ENCODE results near the gene PROKR1.

- TF ChIP-seq POLR2AphosphoS5 (IDR thresholded peaks at IDR 0.05; ENCODE audit: low read depth) (no peak), GABPA (IDR thresholded peaks at IDR 0.05; ENCODE audit: low read depth) (no peak)
Observed at GRCh38 chr2:68696554-68696953, 53.2 kb downstream of the PROKR1 start.
